Neural cell (in vitro differentiated cells): Measurements from ENCODE around the gene DCDC1. TPM values are rescaled to one million over a fixed set of nuclear protein-coding genes. Genes with fewer than 3 reads are reported as not detected.

Experiments
- H2AFZ ChIP-seq: fragments of 200-600, 300-800 bp; sonication (generic), shearing (Covaris generic); 2 replicates; pipeline ENCODE4 v1.6.0; 2014; ENCODE audit warnings: low read depth, mild to moderate bottlenecking, antibody characterized with exemption, low read length, moderate library complexity
- H3F3A ChIP-seq: fragments of 200-600 bp; shearing (Covaris generic); 2 replicates; pipeline ENCODE4 v1.6.1; 2016; ENCODE audit warnings: mild to moderate bottlenecking, moderate library complexity, mixed read lengths, antibody characterized with exemption, low read length; ENCODE audit not compliant: insufficient read depth, poor library complexity, severe bottlenecking
- H3K27ac ChIP-seq: fragments of 200-600, 300-800 bp; sonication (generic), shearing (Covaris generic); 2 replicates; pipeline ENCODE4 v1.5.1; 2014; ENCODE audit warnings: mild to moderate bottlenecking, low read length, moderate library complexity
- H3K27me3 ChIP-seq: fragments of 300-800, 200-600 bp; sonication (generic), shearing (Covaris generic); 2 replicates; pipeline ENCODE4 v1.6.0; 2014; ENCODE audit warnings: mild to moderate bottlenecking, low read depth, low read length, moderate library complexity; ENCODE audit not compliant: insufficient read depth
- H3K36me3 ChIP-seq: fragments of 300-800, 200-600 bp; sonication (generic), shearing (Covaris generic); 2 replicates; pipeline ENCODE4 v1.5.1; 2014; ENCODE audit warnings: mild to moderate bottlenecking, antibody characterized with exemption, low read length, moderate library complexity; ENCODE audit not compliant: insufficient read depth
- H3K4me2 ChIP-seq: fragments of 300-800, 200-600 bp; sonication (generic), shearing (Covaris generic); 2 replicates; pipeline ENCODE4 v1.6.0; 2014; ENCODE audit warnings: mild to moderate bottlenecking, low read length
- H3K4me3 ChIP-seq: fragments of 300-800, 200-600 bp; sonication (generic), shearing (Covaris generic); 2 replicates; pipeline ENCODE4 v1.5.1; 2014; ENCODE audit warnings: mild to moderate bottlenecking, low read length, moderate library complexity
- H3K79me2 ChIP-seq: fragments of 200-600 bp; shearing (Covaris generic); replicated peaks from 2 replicates; pipeline ENCODE4 v1.6.0; 2014; ENCODE audit warnings: mild to moderate bottlenecking, low read length, moderate library complexity; ENCODE audit not compliant: insufficient read depth
- H3K9ac ChIP-seq: fragments of 300-800, 200-600 bp; sonication (generic), shearing (Covaris generic); 2 replicates; pipeline ENCODE4 v1.6.1; 2016; ENCODE audit warnings: mild to moderate bottlenecking, low read length, mixed read lengths
- H3K9me2 ChIP-seq: fragments of 200-600 bp; shearing (Covaris generic); 2 replicates; pipeline ENCODE4 v1.6.1; 2016; ENCODE audit warnings: mild to moderate bottlenecking, low read length, mixed read lengths; ENCODE audit not compliant: insufficient read depth
- H3K9me3 ChIP-seq: fragments of 200-600, 300-800 bp; sonication (generic), shearing (Covaris generic); 2 replicates; pipeline ENCODE4 v1.6.1; 2016; ENCODE audit warnings: mild to moderate bottlenecking, mixed run types, low read length, moderate library complexity, mixed read lengths
- H4K20me1 ChIP-seq: fragments of 200-600 bp; shearing (Covaris generic); 2 replicates; pipeline ENCODE4 v1.6.1; 2016; ENCODE audit warnings: mild to moderate bottlenecking, mixed run types; ENCODE audit not compliant: insufficient read depth
- EP300 ChIP-seq: fragments of 450-650 bp; conservative IDR thresholded peaks from 2 replicates; pipeline ENCODE4 v1.6.1; 2014; ENCODE audit warnings: antibody characterized with exemption, mild to moderate bottlenecking, moderate library complexity; ENCODE audit not compliant: poor library complexity, severe bottlenecking
- EZH2 ChIP-seq: fragments of 200-600, 300-800 bp; shearing (Covaris generic), sonication (generic); IDR thresholded peaks from 2 replicates; pipeline ENCODE4 v1.6.1; 2014; ENCODE audit warnings: antibody characterized with exemption, low read length, borderline replicate concordance, mild to moderate bottlenecking; ENCODE audit not compliant: insufficient read depth, poor library complexity, severe bottlenecking
- MXI1 ChIP-seq: fragments of 450-650 bp; conservative IDR thresholded peaks from 2 replicates; pipeline ENCODE4 v1.6.1; 2014; ENCODE audit warnings: antibody characterized with exemption, mild to moderate bottlenecking; ENCODE audit not compliant: poor library complexity, severe bottlenecking
- POLR2AphosphoS5 ChIP-seq: IDR thresholded peaks from 2 replicates; pipeline ENCODE4 v1.6.1; 2012
- RAD21 ChIP-seq: fragments of 450-650 bp; conservative IDR thresholded peaks from 2 replicates; pipeline ENCODE4 v1.6.1; 2014; ENCODE audit warnings: antibody characterized with exemption, mild to moderate bottlenecking, moderate library complexity
- SMC3 ChIP-seq: fragments of 450-650 bp; conservative IDR thresholded peaks from 2 replicates; pipeline ENCODE4 v1.6.1; 2014; ENCODE audit warnings: antibody characterized with exemption, mild to moderate bottlenecking, moderate library complexity; ENCODE audit not compliant: poor library complexity
- TAF1 ChIP-seq: IDR thresholded peaks from 2 replicates; pipeline ENCODE4 v1.6.1; 2012; ENCODE audit warnings: low read depth
- polyA plus RNA-seq: library from polyadenylated mRNA; depleted of rRNA; stranded (reverse); fragments of >200 nt; gene quantifications from 2 replicates; pipeline ENCODE4 v1.2.3, GENCODE V29; 2014
- TF ChIP-seq, protein P1 (sequence below): IDR thresholded peaks from 2 replicates; pipeline ENCODE4 v1.6.1; 2012; ENCODE audit warnings: borderline replicate concordance
- TF ChIP-seq, protein P2 (sequence below): fragments of 450-650 bp; IDR thresholded peaks from 2 replicates; pipeline ENCODE4 v1.5.1; 2014; ENCODE audit warnings: antibody characterized with exemption, mild to moderate bottlenecking, moderate library complexity; ENCODE audit not compliant: poor library complexity, severe bottlenecking

DCDC1 gene
- polyA plus RNA-seq, 1 donor from 2014 or later: 5.0 TPM

DNA sequence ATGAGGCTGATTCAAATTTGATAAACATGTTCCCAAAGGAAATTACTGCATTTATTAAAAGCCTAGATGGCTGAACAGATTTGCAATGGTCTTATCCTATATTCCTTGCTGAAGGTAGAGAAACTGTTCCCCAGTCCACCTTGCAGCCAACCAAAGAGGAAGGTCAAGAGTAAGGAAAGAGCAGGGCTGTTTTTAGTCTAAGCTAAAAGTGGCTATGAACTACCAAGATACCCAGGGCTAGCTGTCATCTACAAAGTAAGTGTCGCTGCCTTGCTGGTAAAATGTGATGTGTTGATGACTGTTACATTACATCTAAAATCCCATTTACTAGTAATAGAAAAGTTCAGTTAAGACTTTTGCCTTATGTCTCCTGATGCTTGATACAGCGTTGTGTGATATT, 493.3 kb downstream of the DCDC1 start:
- H3K9ac ChIP-seq: no peak overlapping the region
- H3K36me3 ChIP-seq: no peaks in the 10 kb centered on the region
- no peaks in the 10 kb centered on the region for H3F3A ChIP-seq
- no peak for TF ChIP-seq SMC3
- TF ChIP-seq, protein P1, sequence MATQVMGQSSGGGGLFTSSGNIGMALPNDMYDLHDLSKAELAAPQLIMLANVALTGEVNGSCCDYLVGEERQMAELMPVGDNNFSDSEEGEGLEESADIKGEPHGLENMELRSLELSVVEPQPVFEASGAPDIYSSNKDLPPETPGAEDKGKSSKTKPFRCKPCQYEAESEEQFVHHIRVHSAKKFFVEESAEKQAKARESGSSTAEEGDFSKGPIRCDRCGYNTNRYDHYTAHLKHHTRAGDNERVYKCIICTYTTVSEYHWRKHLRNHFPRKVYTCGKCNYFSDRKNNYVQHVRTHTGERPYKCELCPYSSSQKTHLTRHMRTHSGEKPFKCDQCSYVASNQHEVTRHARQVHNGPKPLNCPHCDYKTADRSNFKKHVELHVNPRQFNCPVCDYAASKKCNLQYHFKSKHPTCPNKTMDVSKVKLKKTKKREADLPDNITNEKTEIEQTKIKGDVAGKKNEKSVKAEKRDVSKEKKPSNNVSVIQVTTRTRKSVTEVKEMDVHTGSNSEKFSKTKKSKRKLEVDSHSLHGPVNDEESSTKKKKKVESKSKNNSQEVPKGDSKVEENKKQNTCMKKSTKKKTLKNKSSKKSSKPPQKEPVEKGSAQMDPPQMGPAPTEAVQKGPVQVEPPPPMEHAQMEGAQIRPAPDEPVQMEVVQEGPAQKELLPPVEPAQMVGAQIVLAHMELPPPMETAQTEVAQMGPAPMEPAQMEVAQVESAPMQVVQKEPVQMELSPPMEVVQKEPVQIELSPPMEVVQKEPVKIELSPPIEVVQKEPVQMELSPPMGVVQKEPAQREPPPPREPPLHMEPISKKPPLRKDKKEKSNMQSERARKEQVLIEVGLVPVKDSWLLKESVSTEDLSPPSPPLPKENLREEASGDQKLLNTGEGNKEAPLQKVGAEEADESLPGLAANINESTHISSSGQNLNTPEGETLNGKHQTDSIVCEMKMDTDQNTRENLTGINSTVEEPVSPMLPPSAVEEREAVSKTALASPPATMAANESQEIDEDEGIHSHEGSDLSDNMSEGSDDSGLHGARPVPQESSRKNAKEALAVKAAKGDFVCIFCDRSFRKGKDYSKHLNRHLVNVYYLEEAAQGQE: no peak
- no peak for TF ChIP-seq EZH2
- no peaks in the 10 kb centered on the region for H3K9me2 ChIP-seq
- no peak overlapping the region for H3K4me2 ChIP-seq
- H3K79me2 ChIP-seq: no peaks in the 10 kb centered on the region
- H3K9me3 ChIP-seq: no peaks in the 10 kb centered on the region
- H3K4me3 ChIP-seq: no peak overlapping the region
- peak overlapping the region; percentile 47 for H3K27ac ChIP-seq
- no peaks in the 10 kb centered on the region for H4K20me1 ChIP-seq
- no peaks in the 10 kb centered on the region for H3K27me3 ChIP-seq
- H2AFZ ChIP-seq: no peak overlapping the region

DNA sequence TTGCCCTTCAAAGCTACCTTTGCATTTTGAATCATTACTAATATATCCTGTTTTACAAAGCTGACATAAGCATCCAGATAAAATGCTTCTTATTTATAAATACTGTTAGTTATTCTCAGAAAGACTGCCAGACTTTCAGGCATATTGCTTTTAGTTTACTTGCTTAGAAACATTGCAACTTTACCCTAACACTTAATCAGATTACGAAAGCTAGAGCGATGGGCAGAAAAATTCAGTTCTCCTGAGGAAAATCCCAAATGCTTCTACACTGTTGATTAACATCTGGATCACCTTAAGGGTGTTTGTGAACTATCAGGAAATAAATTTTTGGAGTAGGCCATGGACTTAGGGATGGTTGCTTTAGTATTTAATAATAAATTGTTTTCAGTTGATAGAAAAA, 493.7 kb downstream of the DCDC1 start:
- H3K27ac ChIP-seq: no peak overlapping the region
- H3K27me3 ChIP-seq: no peaks in the 10 kb centered on the region
- H3K9me2 ChIP-seq: no peaks in the 10 kb centered on the region
- H3F3A ChIP-seq: no peaks in the 10 kb centered on the region
- H3K9ac ChIP-seq: no peak overlapping the region
- no peak overlapping the region for H3K4me2 ChIP-seq
- H3K9me3 ChIP-seq: no peaks in the 10 kb centered on the region
- no peak overlapping the region for H3K4me3 ChIP-seq
- no peak overlapping the region for H2AFZ ChIP-seq
- H3K36me3 ChIP-seq: no peaks in the 10 kb centered on the region
- H4K20me1 ChIP-seq: no peaks in the 10 kb centered on the region
- H3K79me2 ChIP-seq: no peaks in the 10 kb centered on the region
- TF ChIP-seq TAF1 (no peak), POLR2AphosphoS5 (no peak), RAD21 (no peak), EP300 (no peak), SMC3 (no peak), EZH2 (no peak), MXI1 (no peak)
- TF ChIP-seq, protein P2, sequence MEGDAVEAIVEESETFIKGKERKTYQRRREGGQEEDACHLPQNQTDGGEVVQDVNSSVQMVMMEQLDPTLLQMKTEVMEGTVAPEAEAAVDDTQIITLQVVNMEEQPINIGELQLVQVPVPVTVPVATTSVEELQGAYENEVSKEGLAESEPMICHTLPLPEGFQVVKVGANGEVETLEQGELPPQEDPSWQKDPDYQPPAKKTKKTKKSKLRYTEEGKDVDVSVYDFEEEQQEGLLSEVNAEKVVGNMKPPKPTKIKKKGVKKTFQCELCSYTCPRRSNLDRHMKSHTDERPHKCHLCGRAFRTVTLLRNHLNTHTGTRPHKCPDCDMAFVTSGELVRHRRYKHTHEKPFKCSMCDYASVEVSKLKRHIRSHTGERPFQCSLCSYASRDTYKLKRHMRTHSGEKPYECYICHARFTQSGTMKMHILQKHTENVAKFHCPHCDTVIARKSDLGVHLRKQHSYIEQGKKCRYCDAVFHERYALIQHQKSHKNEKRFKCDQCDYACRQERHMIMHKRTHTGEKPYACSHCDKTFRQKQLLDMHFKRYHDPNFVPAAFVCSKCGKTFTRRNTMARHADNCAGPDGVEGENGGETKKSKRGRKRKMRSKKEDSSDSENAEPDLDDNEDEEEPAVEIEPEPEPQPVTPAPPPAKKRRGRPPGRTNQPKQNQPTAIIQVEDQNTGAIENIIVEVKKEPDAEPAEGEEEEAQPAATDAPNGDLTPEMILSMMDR: no peak
- TF ChIP-seq, protein P1: no peak
